PFSK-1 (cell line): Measurements from ENCODE around the gene RALA.

Experiments
- FOXP2 ChIP-seq: optimal IDR thresholded peaks from 2 replicates; pipeline ENCODE3; 2011; ENCODE audit warnings: borderline replicate concordance, control low read depth, inconsistent platforms; ENCODE audit not compliant: insufficient read depth; ENCODE audit errors: extremely low read length, extremely low read depth
- POLR2AphosphoS5 ChIP-seq: IDR thresholded peaks from 2 replicates; pipeline ENCODE4 v1.6.1; 2012; ENCODE audit warnings: low read depth, mild to moderate bottlenecking, control low read depth, low read length, moderate library complexity
- REST ChIP-seq, 2 experiments: IDR thresholded peaks; 2 replicates each; pipeline versions ENCODE4 v1.6.1 to v1.8.0; 2011 to 2012; ENCODE audit warnings: low read depth in 2 of 2, low read length in 2 of 2, control low read depth in 1 of 2, inconsistent platforms in 1 of 2, mild to moderate bottlenecking in 1 of 2, moderate library complexity in 1 of 2; ENCODE audit not compliant: insufficient read depth in 1 of 2
- SIN3A ChIP-seq: IDR thresholded peaks from 2 replicates; pipeline ENCODE4 v1.6.1; 2012; ENCODE audit warnings: mild to moderate bottlenecking, low read length, moderate library complexity, borderline replicate concordance; ENCODE audit not compliant: insufficient read depth
- TAF1 ChIP-seq: IDR thresholded peaks from 2 replicates; pipeline ENCODE4 v1.6.1; 2012; ENCODE audit warnings: low read length, control low read depth, borderline replicate concordance; ENCODE audit not compliant: insufficient read depth

DNA sequence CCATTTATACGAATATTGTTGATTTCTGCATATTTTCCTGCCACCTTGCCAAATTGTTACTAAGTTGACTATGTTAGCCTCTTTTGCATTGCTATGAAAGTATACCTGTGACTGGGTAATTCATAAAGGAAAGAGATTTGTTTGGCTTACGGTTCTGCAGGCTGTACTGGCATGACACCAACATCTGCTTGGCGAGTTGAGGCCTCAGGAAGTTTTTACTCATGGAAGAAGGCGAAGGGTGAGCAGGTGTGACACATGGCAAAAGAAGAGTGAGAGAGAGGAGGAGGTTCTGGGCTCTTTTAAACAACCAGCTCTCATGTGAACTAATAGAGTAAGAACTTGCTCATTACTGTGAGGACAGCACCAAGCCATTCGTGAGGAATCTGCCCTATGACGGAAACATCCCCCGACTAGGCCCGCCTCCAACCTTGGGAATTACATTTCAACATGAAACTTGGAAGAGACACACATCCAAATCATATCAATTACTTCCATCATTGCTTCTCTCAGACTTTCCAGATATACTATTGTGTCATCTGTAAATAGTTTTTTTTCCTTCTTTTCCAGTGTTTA, 8.4 kb downstream of the RALA start:
- TF ChIP-seq POLR2AphosphoS5 (no peak), TAF1 (no peak), SIN3A (no peak), REST (IDR thresholded peaks at IDR 0.05; ENCODE audit: insufficient read depth in 1 of 2, low read depth in 2 of 2, low read length in 2 of 2) (no peak), FOXP2 (no peak)
